Right lung (tissue), 5 donors: ENCODE results near the gene STAC2. TPM values are rescaled to one million over a fixed set of nuclear protein-coding genes. Genes with fewer than 3 reads are reported as not detected.

ENCODE experiments used
- DNase-seq, 2 donors: peaks; one replicate each; pipeline ENCODE4 v3.0.0-alpha.2; 2013
- polyA plus RNA-seq, 5 donors: library from polyadenylated mRNA; unstranded; fragments of 120-200 nt; gene quantifications; one replicate each; pipeline versions ENCODE4 v1.2.1 to v1.2.3, GENCODE V29; 2013; ENCODE audit warnings: inconsistent platforms in 1 of 5, low replicate concordance in 1 of 5; ENCODE audit not compliant: insufficient read length in 5 of 5, insufficient read depth in 1 of 5

STAC2 gene
- polyA plus RNA-seq, 5 donors = 0.18 to 0.29 (median 0.22) TPM

DNA sequence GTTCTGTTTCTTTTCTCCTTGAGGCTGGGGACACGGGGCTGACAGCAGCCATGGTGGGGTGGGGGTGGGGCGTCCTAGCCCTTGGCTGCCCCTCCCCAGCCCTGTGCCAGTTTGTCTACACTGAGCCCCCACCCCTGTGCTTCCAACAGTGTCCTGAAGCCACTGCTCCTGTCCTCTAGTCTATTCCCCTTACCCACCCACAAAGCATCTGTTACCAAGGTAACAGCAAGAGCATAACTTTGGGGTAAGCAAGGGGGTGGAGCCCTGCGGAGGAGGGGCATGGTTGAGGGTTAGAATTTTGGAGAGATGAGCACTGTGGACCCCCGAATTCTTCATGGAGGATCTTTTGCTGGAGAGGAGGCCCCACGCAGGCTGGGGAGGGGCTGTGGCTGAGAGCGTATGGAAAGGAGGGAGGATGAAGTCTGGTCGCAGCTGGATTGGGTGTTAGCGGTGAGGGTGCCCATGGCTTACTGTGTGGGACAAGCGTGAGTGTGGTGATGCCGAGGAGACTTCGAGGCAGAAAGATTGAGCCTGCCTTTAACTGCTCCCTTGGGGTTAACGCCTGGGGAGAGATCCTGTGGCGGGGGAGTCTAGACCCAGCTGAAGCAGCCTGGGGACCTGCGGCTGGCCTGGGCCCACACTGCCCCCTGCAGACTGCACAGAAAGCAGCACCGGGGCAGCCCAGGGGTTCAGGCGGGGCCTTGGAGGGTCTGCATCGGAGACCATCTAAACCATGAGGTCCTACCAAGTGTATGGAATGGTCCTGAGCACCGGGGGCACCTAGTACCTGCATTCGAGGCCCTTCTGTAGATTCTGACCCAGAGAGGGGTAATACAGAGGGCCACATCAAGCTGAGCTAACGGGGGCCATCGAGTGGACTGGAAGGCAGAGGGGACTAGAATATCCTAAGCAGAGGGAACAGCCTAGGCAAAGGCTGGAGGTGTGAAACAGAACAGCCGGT lies 6.1 kb upstream of the STAC2 start:
- DNase-seq = no peak

DNA sequence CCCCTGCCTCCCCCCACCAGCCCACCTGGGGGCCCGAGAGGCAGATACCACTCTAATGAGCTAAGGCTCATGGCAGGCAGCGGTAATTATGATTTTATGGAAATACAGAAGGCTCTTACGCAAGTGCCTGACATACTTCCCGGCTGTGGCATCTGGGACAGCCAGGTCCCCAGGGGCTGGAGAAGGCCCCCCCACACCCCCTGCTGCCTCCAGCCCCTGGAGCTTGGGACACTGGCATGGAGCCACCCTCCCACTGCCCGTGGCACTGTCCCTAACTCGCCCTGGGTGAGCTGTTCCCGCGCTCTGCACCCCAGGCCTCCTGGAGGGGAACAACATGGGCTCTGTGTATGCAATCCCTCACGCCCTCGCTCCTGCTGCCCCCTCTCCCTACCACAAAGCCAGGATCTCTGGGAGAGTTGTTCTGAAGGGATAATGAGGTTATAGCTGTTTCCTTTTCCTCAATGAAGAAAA lies 5.4 kb upstream of the STAC2 start:
- no peak for DNase-seq

DNA sequence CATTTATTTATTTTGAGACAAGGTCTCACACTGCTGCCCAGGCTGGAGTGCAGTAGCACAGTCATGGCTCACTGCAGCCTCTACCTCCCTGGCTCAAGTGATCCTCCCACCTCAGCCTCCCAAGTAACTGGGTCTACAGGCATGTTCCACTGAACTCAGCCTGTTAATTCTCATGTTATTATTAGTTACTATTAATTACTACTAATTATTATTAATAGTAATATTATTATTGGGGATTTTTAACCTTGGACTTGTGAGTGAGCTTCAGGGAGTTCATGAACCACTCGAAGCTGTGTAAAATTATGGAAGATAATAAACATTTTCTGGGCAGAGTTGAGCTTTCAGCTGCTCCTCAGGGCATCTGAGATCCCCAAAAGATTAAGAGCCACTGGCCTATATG lies 4.6 kb upstream of the STAC2 start:
- no peak for DNase-seq

DNA sequence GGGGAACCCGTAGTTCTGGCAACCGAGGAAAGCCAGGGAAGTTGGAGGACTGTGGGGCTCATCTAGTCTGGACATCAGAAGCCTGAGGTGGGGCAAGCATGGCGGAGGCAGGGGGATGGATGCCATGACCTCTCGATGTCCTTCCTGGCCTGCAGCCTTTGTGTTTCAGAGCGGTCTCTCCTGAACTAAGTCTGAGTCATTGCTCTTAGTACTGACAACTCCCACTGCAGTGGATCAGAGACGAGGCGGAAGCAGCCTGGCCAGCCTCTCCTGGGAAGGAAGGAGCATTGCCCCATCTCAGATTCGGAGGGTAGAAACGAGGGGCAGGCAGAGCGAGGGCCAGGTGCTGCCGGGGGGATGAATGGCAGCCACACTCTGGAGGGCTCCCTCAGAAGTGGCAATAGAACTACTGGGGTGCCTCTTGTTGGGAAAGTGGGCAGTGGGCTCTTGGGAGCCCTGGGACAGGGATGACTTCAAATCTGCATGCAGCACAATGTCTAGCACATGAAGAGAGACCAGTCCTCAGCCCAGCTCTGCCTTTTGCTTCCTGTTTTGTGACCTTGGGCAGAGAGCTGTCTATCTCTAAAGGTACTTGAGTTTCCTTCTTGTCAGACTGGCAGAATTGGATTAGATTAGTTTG lies 3.6 kb upstream of the STAC2 start:
- DNase-seq = no peak

DNA sequence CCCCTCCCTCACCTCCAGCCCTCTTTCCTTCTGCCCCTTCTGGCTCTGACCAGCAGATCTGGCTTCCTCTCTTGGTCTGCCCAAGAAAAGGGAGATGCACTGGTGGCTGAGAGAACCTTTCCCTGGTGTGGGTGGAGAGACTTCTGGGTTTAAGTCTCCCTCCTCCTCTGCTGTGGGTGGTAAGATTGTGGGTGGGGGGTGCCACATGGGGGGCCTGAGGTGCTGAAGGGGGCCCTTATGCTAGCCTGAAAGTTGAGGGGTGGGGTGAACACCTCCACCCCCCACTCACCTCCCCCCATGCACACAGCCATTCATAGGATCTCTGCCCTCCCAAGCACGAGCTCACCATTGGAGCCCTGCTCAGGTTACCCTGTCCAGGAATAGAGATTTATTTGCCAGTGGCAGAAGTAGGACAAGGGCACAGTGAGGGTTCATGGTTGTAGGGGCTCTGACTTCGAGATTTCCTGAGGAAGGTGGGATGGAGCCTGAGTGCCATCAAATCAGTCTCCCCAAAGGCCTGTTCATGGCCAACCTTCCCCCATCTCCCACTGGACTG lies 1.7 kb upstream of the STAC2 start:
- DNase-seq = no peak

DNA sequence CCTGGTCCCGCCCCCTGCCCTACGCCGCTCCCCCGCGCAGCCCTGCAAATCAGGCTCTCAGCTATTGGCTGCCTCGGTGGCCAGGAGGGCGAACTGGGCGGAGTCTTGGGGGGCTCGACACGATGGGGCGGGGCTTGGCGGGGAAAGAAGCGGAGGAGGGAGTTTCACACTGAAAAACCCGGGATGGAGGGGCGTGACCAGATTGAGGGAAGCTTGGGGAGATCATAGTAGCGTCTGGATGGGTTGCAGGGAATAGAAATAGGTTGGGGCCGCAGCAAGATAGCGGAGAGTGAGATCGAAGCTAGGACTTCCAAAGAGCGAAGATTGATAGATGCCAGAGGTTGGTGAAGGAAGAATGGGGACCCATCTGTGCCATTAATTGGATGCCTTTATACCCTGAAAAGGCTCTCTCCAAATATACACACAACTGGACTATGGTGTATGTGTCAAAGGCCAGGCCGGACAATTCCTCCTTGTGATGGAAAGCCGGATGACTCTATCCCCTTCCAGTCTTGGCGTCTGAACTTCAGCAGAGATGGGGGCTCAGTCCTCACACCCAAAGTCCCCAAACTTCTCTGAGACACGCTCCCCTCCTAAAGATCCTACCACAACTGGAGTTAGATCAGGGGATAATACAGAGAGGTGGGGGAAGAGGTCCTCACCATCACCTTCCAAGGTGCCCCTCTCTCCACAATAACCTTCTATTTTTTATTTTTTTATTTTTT lies 376 bp upstream of the STAC2 start:
- DNase-seq = peak; percentile 51 to 72

DNA sequence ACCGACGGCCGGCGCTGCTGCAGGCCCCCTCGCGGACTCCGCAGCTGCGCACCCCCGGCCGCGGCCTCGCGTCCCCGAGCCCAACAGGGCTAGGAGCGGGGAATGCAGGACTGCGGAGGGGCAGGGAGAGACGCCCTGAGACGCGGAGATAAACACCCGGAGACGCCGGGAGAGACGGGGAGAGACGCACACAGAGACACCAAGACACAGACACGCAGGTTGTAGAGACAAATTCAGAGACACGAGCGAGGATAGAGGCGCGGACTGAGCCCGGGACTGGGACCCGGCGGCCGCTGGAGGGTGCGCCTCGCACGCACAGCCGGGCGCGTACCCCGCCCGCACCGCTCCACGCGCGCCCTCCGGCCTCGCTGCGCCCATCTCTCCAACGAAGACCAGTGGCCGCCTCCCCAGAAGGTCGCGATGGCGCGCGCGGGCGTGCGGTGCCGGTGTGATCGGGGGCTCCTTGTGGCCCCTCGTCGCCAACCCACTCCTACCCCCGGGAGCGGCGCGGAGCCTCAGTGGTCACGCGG lies 902 bp downstream of the STAC2 start:
- DNase-seq = no peak

DNA sequence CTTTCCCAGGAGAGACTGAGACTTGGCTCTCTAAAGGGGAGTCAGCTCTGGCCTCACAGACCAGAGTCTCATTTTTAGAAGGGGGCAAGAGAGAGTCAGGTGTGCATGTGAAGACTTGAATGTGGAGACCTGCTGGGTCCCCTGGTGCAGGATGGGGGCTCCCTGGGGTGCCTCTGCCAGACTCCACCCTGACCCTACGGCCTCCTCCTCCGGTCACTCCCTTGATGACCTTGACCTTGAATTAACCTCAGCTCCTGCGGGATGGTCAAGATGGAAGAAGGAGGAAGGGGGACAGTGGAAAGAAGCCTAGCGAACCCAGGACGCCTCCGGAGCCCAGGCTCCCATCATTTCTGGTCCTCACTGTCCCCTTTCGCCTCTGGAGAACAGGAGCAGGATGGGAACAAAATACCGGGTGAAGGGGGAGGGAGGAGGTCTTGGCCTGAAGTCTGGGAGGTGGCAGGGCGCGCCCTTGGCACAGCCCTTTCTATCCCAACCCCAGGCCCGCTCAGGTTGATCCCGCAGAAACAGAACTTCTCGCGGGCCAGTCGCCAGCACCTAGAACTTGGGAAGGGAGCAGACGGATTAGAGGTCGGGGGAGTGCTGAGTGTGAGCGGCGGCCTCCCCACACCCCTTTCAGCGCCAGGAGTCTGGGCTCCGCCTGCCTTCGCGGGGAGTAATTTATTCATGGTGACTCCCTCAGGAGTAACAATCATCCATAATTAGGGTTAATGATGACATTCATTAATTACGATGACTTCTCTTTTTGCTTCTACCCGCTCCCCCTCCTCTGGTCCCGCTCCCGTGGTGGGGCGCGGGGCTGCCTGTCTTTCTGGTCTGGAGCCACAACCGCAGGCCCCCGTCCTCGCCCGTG lies 1.6 kb downstream of the STAC2 start:
- no peak for DNase-seq

DNA sequence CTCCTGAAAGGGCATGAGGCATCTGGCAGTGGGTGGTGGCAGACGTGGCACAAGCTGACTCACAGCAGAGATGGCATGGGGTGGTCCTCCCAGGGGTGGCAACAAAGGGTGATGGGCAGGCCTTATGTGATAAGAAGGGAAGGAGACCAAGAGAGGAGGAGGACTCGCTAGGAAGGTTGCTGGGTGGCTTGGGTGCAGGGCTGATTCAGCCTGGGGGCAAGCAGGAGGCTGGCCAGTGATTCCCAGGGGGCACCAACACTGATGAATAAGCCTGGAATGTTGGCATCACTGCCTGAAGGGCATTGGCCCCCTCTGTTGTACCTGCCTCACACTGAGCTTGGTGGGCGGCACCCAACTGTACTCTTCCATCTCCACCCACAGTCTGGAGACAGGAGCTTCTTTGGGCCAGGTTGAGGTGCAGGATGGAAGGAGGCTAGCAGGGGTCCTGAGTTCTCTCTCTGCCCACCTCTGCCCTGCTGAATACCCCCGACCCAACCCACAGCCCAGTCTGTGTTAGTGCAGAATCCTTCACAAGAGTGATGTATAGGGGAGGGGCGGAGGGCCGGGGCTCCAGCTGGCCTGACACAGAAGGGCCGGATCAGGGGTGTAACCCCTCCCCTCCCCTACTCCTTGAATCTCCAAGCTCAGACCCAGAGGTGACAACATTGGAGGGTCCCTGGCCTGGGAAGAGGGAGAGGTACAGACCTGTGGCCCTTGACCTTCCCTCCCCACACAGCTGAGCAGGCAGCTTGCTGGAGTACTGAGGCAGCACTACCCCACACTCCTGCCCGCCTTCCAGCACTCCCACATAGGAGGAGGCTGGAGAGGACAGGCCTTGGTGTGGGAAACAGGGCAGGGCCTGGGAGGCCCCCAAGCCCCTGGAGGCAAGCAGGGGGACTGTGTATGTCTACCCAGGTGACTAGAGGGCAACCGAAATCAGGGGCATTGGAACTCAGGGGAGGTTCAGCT lies 2.6 kb downstream of the STAC2 start:
- no peak for DNase-seq

DNA sequence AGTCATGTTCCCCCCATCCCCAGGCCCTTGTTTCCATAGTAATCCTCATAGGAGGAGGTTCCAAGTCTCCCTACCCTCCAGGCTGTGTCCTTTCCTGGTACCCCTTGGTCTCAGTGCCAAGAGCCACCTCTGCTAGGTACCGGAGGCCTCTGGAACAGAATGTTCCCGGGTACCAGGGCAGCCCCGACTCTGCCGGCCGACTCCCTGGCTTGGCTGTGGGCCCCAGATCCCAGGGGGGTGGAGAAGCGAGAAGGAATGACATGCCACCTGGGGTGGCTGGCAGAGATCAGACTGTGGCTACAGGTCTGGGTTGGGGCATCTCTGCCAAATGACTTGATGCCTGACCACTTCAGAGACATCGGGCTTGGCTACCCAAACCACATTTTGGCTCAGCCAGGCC lies 3.6 kb downstream of the STAC2 start:
- DNase-seq = no peak

DNA sequence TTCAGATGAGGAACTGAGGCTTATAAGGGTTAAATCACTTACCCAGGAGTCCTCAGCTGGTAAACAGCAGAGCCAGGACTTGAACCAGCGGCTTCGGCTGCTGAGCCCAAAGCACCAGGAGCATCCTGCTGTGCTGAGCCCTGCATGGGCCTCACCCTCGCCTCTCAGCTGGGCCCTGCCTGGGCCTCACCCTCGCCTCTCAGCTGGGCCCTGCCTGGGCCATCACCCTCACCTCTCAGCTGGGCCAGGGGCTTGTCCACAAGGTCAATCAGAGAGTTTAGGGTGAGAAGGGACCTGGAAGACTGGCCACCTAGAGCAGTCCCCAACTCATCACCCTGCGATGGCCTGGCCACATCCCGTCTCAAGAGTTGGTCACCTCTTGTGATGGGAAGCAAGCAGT lies 4.2 kb downstream of the STAC2 start:
- no peak for DNase-seq

DNA sequence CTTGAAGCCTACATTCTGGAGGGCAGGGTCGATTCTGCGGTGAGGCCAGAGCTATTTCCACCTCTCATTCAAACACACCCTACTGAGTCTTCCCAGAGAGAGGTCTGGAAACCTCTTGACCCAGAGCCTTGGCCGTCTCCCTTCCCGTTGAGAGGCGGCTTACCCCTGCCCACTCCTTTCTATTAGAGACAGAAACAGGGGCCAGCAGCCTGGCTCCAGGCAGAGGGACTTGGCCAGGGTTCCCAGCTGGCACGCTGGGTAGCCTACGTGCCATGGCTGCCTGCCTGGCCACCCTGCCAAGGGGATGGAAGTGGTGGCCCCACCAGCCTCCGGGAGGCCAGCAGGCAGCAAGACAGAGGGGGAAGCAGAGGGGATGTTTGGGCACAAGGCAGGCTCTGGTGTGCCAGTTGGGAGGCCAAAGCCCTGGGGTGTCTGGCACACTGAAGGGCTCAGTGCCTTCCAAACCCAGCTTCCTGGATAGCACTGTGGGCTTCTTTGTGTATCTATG lies 6.0 kb downstream of the STAC2 start:
- no peak for DNase-seq

DNA sequence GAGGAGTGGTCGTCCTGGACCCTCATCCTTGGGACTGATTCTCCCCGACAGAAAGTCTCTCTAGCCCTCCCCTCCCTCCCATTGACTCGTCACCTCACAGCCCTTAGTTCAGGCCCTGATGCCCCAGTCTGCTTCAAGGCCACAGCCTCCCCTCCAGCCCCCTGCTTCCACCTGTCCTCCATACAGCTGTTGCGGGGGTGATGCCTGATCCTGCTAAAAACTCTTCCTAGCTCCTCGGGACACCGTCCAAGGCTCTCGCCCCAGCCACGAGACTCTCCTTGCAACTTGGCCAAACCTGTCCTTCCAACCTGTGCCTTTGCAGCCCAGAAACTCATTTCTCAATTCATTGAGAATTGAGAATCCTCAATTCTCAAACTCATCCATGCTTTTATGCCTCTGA lies 6.8 kb downstream of the STAC2 start:
- DNase-seq = no peak

DNA sequence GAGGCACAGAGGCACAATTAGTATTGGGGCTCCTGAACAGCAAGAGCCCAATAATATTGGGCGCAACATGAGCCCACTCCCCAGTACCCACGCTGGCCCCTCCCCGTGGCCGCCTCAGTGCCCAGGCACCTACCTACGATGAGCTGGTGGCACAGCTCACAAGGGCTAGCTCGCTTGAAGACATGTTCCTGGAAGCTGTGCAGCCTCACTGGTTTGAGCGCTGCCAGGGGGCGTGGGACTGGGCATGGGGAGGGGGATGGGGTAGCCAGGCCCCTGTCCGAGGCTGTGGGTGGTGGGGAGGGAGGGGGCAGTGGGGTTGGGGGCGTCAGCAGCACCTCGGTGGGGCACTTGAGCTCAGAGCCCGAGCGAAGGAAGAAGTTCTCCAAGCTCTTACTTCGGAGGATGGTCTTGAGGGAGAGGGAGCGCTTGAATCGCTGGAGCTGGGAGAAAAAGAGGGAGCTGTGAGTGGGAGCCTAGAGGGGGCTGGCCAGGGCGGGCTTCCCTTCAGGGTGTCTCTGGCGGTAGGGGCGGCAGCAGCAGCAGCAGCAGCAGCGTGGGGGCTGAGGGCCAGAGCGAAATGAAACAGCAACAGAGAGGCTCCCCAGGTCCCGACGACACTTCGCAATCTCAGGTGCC lies 7.9 kb downstream of the STAC2 start:
- no peak for DNase-seq

DNA sequence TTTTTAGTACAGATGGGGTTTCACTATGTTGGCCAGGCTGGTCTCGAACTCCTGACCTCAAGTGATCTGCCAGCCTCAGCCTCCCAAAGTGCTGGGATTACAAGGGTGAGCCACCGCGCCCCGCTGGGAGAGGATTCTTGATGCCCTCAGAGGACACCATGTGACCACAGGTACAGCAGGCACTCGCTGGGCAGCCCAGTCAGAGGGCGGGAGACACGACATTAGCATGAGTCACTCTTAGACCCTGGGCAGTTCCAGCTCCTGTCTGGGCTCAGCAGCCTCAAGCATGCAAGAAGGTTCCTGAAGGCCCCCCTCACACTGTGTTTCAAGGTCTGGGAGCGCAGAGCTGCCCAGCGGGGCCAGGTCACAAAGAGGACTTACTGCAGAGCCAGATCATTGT lies 11.9 kb downstream of the STAC2 start:
- no peak for DNase-seq

DNA sequence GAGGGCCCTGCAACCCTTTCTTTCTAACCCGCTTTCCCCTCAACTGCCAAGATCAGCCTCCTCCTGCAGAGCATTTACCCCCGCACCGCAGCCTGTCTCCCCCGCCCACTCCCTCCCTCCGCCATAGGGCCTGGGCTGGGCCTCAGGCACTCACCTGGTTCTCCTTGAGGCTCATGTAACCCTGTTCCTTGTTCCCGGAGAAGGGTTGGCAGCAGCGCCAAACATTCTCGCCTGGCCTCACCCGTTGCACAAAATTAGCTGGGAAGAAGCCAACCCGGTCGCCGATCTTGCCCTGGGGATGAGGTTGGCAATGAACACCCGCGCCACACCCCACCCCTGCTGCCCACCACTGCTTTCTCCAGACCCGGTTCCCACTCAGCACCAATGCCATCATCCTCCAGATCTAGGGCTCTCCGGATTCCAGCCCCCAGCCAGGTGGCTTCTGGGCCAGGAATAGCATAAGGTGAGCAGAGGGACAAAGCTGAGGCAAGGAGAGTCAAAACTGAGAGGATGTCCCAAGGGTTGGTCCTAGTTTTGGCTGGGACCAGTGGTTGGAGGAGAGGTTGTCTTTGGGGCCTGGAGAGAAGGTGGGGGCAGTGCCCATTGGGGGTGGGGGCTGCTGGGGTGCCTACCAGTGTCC lies 12.8 kb downstream of the STAC2 start:
- no peak for DNase-seq

DNA sequence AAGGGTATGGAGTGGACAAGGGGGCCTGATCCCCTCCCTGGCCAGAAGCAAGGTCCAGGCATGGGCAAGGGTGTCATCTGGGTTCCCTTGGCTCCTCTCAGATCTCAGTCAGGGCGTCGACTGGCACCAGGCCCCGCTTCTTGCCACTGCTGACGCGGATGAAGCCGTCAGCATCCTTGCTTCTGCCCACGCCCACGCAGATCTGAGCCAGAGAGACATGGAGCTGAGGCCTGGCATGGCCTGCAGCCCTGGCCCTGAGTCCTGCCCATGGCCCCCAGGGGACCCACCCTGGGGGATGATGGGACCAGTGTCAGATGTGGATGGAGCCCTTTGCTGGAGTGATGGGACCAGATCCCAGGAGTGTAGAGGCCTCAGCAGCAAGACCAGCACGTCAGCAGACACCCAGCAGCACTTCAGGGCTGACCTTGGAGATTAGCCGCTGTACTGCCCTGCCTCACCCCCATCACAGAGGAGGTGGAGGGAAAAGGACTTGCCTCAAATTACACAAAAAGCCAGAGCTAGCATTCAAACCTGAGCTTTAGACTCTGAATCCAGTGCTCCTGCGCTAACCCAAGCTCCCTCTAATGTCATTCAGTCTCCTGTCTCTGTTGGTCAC lies 13.4 kb downstream of the STAC2 start:
- no peak for DNase-seq

DNA sequence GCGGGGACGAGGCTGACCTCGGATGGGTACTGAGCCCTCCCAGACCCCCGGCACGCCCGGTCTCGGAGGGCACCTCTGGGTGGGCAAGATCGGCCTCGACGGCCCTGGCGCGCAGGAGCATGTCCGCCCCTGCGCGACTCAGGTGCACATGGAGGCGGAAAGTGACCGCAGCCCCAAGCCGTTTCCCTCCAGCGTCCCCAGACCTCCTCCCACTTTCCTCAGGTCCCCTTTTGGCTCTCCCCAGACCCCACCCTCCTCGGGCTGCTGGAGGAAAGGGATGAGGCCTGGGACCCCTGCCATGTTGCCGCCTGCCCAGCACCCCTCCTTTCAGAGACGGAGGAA lies 15.7 kb downstream of the STAC2 start:
- no peak for DNase-seq
